Erythroblast (primary cell): ENCODE results near the gene ZNF846.
"Not testable (repeated sequence)": the region's sequence is repeated elsewhere in the genome, so short reads cannot be mapped to it uniquely, and the experiment has no call there.

Experiments used
- DNase-seq, 2 experiments: peaks; one replicate each; lab custom pipeline; 2025; lab: John Stamatoyannopoulos, UW
- GATA1 ChIP-seq: IDR thresholded peaks from 2 replicates; pipeline ENCODE4 v1.6.1; 2011; ENCODE audit warnings: low read depth, mild to moderate bottlenecking, control low read depth, low read length, moderate library complexity
- POLR2A ChIP-seq: IDR thresholded peaks from 2 replicates; pipeline ENCODE4 v1.6.1; 2011; ENCODE audit warnings: mild to moderate bottlenecking, low read length

Gene ZNF846

GRCh38 chr19:9729162-9729561 lies 39.4 kb downstream of the ZNF846 start:
- TF ChIP-seq GATA1 (no peak), POLR2A (no peak)
- DNase-seq, result no peak

GRCh38 chr19:9727644-9728043 lies 40.9 kb downstream of the ZNF846 start:
- DNase-seq, result no peak
- TF ChIP-seq GATA1, result no peak
- no peak for TF ChIP-seq POLR2A

GRCh38 chr19:9725508-9726201 lies 42.9 kb downstream of the ZNF846 start:
- not testable (repeated sequence) for DNase-seq

- TF ChIP-seq POLR2A (no peak), GATA1 (no peak)
- no peak for DNase-seq
Measured at GRCh38 chr19:9724157-9724556, 44.4 kb downstream of the ZNF846 start.

GRCh38 chr19:9721861-9722260 lies 46.7 kb downstream of the ZNF846 start:
- TF ChIP-seq POLR2A (no peak), GATA1 (no peak)

GRCh38 chr19:9720541-9720940 lies 48.0 kb downstream of the ZNF846 start:
- no peak for TF ChIP-seq POLR2A
- no peak for TF ChIP-seq GATA1

More at GRCh38 chr19:9721861-9722260, 46.7 kb downstream of the ZNF846 start:
- DNase-seq, result no peak

GRCh38 chr19:9711815-9712214 lies 56.7 kb downstream of the ZNF846 start:
- TF ChIP-seq GATA1, result no peak
- no peak for TF ChIP-seq POLR2A
- no peak for DNase-seq

More at GRCh38 chr19:9720541-9720940, 48.0 kb downstream of the ZNF846 start:
- no peak for DNase-seq

- TF ChIP-seq GATA1, result no peak
- TF ChIP-seq POLR2A, result no peak
- no peak for DNase-seq
Measured at GRCh38 chr19:9709305-9709704, 59.2 kb downstream of the ZNF846 start.

GRCh38 chr19:9705836-9706235 lies 62.7 kb downstream of the ZNF846 start:
- no peak for TF ChIP-seq POLR2A
- no peak for TF ChIP-seq GATA1
- DNase-seq, result no peak

GRCh38 chr19:9702186-9702585 lies 66.4 kb downstream of the ZNF846 start:
- no peak for DNase-seq
- no peak for TF ChIP-seq POLR2A
- TF ChIP-seq GATA1, result no peak
